ENCODE results near the gene ZCWPW1.

GRCh38 chr7:100373261-100373831 lies 55.2 kb downstream of the ZCWPW1 start, which contains the start of gene PILRA:
- TF ChIP-seq POLR2AphosphoS5 (IDR thresholded peaks at IDR 0.05; ENCODE audit: low read depth, low read length) (no peak), CHD2 (IDR thresholded peaks at IDR 0.05; ENCODE audit: low read length) (no peak), EGR1 (IDR thresholded peaks at IDR 0.05; ENCODE audit: borderline replicate concordance, low read depth, low read length) (no peak), CTCF (IDR thresholded peaks at IDR 0.05; ENCODE audit: control extremely low read depth in 1 of 3, insufficient read depth in 1 of 3, low read depth in 1 of 3, low read length in 3 of 3) (no peak), POLR2A (IDR thresholded peaks at IDR 0.05; ENCODE audit: control extremely low read depth in 1 of 2, low read depth in 2 of 2, low read length in 2 of 2) (no peak), SP1 (IDR thresholded peaks at IDR 0.05; ENCODE audit: low read depth, low read length) (no peak), RAD21 (IDR thresholded peaks at IDR 0.05 in 1 of 2, conservative IDR thresholded peaks at IDR 0.05 in 1 of 2; ENCODE audit: low read depth in 2 of 2, low read length in 2 of 2) (no peak), USF2 (IDR thresholded peaks at IDR 0.05; ENCODE audit: low read length) (no peak), TBP (IDR thresholded peaks at IDR 0.05; ENCODE audit: low read depth, low read length) (no peak), ZNF274 (IDR thresholded peaks at IDR 0.05; ENCODE audit: borderline replicate concordance, extremely low read depth, low read length) (no peak), GABPA (IDR thresholded peaks at IDR 0.05; ENCODE audit: borderline replicate concordance, insufficient read depth, low read length) (no peak)
